ENCODE measurements around the gene AAK1.

AAK1 gene

DNA sequence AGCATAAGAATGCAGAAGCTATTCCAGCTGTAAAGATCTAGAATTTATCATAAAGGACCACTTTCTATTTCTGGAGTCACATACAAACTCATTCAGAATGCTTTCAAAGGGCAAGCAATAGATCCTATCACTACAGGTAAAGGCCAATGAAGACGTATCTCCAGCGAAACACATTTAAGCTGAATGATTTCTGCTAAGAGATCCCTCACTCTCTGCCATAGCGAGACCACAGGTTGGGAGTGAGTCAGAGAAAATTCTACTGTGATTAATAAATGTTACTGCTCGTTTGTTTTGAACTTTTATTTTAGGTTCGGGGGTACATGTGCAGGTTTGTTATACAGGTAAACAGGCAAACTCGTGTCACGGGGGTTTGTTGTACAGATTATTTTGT, 133.8 kb downstream of the AAK1 start:
- Histone ChIP-seq H3K4me1 (peaks cover 0 to 7% (median 4%) of the 10 kb centered on the region in 4 donors), H3K36me3 (peaks cover 76 to 97% (median 88%) of the 10 kb centered on the region in 3 donors), H3K9me3 (no peaks in the 10 kb centered on the region), H3K4me3 (no peak overlapping the region), H3K27me3 (no peaks in the 10 kb centered on the region), H3K27ac (no peak overlapping the region)
- intact Hi-C loops (cut with DNase I; ENCODE audit: low total_unique reads) = loop anchor here (5.0 kb wide), 1 partner anchor 497 kb away; the partner anchor contains the start of gene ANTXR1
- DNase-seq = no peak
- TF ChIP-seq, protein P1, sequence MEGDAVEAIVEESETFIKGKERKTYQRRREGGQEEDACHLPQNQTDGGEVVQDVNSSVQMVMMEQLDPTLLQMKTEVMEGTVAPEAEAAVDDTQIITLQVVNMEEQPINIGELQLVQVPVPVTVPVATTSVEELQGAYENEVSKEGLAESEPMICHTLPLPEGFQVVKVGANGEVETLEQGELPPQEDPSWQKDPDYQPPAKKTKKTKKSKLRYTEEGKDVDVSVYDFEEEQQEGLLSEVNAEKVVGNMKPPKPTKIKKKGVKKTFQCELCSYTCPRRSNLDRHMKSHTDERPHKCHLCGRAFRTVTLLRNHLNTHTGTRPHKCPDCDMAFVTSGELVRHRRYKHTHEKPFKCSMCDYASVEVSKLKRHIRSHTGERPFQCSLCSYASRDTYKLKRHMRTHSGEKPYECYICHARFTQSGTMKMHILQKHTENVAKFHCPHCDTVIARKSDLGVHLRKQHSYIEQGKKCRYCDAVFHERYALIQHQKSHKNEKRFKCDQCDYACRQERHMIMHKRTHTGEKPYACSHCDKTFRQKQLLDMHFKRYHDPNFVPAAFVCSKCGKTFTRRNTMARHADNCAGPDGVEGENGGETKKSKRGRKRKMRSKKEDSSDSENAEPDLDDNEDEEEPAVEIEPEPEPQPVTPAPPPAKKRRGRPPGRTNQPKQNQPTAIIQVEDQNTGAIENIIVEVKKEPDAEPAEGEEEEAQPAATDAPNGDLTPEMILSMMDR (IDR thresholded peaks at IDR 0.05) = no peak

DNA sequence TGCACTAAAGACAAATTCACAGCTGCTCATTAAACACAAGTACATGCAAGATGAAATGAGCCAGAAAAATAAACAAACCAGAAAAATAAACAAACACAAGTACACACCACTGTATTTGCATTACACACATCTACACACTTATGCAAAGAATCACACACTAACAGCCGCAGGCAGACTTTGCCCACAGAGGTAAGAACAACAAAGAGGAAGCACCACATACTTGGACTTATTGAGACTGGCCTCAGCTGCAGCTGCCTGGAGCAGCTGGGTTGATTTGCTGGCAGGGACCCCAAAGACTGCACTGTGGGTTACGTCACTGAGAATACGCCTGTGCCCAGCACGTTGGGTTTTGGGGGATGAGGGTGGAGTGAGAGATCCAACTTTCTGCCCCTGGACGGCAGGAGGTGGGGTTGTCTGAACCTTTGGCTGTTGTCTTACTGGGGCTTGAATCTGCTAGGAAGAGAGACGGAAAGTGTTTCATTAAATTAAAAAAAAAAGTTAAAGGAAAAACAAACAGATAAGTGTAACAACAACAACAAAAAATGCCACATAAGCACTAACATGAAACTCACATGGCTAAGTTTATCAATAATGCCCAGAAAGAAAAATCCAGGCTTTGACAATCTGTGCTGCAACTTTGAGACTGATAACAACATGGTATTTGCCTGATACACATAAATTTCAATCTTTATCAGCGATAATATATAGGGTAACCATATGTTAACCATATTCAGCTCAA, 134.4 kb downstream of the AAK1 start:
- Histone ChIP-seq H3K4me1 (peaks cover 0 to 2% (median under 1%) of the 10 kb centered on the region in 4 donors), H3K4me3 (no peak overlapping the region), H3K36me3 (peaks cover 81 to 97% (median 88%) of the 10 kb centered on the region in 3 donors), H3K27me3 (no peaks in the 10 kb centered on the region), H3K27ac (no peak overlapping the region), H3K9me3 (no peaks in the 10 kb centered on the region)
- no peak for DNase-seq
- intact Hi-C loops (cut with DNase I; ENCODE audit: low total_unique reads) = loop anchor here (5.0 kb wide), 1 partner anchor 497 kb away; the partner anchor contains the start of gene ANTXR1
- TF ChIP-seq, protein P1 (IDR thresholded peaks at IDR 0.05) = no peak

GRCh38 chr2:69505710-69506109, 137.8 kb downstream of the AAK1 start:
- Histone ChIP-seq H3K27ac (no peak overlapping the region), H3K4me3 (no peak overlapping the region), H3K36me3 (peaks cover 60 to 79% (median 69%) of the 10 kb centered on the region in 3 donors), H3K9me3 (no peaks in the 10 kb centered on the region), H3K27me3 (no peaks in the 10 kb centered on the region), H3K4me1 (no peaks in the 10 kb centered on the region)
- intact Hi-C loops (cut with DNase I; ENCODE audit: low total_unique reads) = loop anchor here (5.0 kb wide), 1 partner anchor 493 kb away; the partner anchor contains the start of gene ANTXR1
- DNase-seq = no peak
- TF ChIP-seq, protein P1 (IDR thresholded peaks at IDR 0.05) = no peak

GRCh38 chr2:69501301-69501700, 142.2 kb downstream of the AAK1 start:
- no peak overlapping the region for H3K4me3 ChIP-seq
- peaks cover 29 to 38% (median 36%) of the 10 kb centered on the region in 3 donors for H3K36me3 ChIP-seq
- TF ChIP-seq, protein P1 (IDR thresholded peaks at IDR 0.05) = no peak
- H3K4me1 ChIP-seq = no peaks in the 10 kb centered on the region
- H3K9me3 ChIP-seq = no peaks in the 10 kb centered on the region
- DNase-seq = no peak
- intact Hi-C loops (cut with DNase I; ENCODE audit: low total_unique reads) = no loop called here
- no peaks in the 10 kb centered on the region for H3K27me3 ChIP-seq
- no peak overlapping the region for H3K27ac ChIP-seq

DNA sequence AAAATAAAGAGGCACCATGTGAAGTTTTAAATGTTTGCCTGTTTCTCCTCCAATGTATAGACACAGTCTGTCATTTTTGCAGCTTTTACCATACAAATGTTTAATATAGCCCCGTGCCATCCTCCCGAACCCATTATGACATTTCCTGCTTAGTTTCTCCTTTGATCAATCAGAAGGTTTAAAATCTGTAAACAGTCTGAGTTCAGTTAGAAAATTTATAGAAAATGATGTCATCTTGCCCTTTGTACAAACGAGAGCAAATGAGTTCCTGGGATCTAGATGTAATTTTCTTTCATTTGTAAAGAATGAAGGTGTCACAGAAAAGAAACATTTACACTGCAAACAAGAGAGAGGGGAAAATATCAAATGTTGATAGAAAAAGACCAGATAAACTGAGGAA, 143.6 kb downstream of the AAK1 start:
- no peak overlapping the region for H3K4me3 ChIP-seq
- intact Hi-C loops (cut with DNase I; ENCODE audit: low total_unique reads) = no loop called here
- no peak for DNase-seq
- no peaks in the 10 kb centered on the region for H3K27me3 ChIP-seq
- peaks cover 29 to 34% (median 31%) of the 10 kb centered on the region in 3 donors for H3K36me3 ChIP-seq
- H3K4me1 ChIP-seq = no peaks in the 10 kb centered on the region
- no peak overlapping the region for H3K27ac ChIP-seq
- TF ChIP-seq, protein P1 (IDR thresholded peaks at IDR 0.05) = no peak
- H3K9me3 ChIP-seq = no peaks in the 10 kb centered on the region

All from tibial artery (tissue), 4 donors.